ENCODE results near the gene TIGD2.
"Not testable (repeated sequence)": the region's sequence is repeated elsewhere in the genome, so short reads cannot be mapped to it uniquely, and the experiment has no call there.

TIGD2 gene

DNA sequence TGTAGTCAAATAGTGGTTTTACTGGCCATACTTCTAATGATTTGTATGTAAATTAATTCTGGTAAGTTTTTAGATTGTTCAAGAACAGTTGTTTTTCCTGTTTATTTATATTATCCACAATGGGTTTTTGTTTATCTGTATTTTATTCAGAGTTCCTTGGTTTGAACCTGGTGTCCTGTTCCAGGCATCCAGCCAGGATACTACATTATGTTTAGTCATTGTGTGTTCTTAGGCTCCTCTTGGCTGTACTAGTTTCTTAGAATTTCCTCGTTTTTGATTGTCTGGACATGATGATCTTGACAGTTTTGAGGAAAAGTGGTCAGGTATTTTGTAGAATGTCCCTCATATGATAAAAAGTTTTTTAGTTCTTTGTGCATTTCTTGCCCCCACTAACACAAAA lies 7.8 kb downstream of the TIGD2 start:
- no peak for DNase-seq (ENCODE audit: low read depth in 2 of 2, low spot score in 1 of 2)

DNA sequence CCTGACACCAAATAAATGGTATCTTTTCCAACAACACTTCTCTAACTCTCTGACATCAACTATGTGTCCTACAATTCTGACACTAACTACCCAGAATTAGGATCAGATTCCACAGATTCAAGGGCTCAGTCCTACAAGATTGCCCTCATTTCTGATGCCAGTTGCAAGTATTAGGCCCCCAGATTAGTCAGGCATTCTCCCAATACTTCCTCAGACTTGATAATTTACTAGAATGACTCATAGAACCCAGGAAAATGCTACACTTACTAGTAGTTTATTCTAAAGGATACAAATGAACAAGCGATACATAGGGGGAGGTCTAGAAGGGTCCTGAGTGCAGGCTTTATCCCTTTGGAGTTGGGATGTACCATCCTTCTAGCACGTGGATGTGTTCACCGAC lies 8.5 kb downstream of the TIGD2 start:
- no peak for DNase-seq (ENCODE audit: low read depth in 2 of 2, low spot score in 1 of 2)

DNA sequence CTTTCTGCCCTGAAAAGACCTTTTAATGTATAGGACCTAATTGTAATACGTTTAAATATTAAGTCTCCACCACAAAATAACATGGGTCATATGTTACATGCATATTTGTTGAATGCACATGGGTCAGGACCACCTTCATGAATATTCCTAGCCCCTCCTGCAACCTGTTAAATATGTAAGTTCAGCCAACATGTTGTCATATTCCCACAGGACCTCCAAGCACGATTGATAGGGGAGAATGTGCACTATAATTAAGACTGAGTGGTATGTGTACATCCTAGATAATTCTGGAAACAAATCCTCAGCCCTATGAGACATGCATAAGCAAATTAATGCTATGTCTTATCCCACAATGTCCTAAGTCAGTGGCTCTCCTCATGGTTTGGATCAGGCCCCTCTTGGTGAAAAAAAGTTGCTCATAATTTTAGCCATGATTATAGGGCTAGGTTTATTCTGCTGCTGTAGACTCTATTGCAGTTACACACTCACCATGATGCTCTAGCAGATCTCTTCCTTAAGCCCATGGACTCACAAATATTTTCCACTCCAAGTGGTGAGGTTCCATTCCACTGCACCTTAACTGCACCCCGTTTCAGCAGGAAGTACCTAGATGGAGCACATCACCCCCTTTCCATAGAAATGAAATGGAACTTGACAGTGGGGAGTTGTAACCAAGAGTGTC lies 10.2 kb downstream of the TIGD2 start:
- no peak for DNase-seq (ENCODE audit: low read depth in 2 of 2, low spot score in 1 of 2)

DNA sequence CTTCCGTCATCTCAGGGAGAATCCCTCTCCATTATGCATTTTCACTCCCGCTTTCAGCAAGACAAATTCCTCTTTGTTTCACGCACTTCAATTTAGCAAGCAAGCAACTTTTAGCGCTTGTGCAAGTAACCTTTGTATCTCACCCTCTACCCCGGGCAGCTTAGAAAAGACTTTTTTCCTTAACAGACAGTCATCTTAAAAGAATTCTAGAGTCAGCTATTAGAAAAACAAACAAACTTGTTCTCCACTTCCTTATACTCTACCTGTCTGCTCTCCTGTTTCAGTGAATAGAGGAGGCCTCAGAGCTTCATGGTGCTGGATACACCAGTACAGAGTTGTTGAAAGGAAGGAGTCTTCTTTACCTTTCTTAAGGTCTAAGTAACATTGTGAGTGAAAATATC lies 12.1 kb downstream of the TIGD2 start:
- DNase-seq (ENCODE audit: low read depth in 2 of 2, low spot score in 1 of 2): no peak

DNA sequence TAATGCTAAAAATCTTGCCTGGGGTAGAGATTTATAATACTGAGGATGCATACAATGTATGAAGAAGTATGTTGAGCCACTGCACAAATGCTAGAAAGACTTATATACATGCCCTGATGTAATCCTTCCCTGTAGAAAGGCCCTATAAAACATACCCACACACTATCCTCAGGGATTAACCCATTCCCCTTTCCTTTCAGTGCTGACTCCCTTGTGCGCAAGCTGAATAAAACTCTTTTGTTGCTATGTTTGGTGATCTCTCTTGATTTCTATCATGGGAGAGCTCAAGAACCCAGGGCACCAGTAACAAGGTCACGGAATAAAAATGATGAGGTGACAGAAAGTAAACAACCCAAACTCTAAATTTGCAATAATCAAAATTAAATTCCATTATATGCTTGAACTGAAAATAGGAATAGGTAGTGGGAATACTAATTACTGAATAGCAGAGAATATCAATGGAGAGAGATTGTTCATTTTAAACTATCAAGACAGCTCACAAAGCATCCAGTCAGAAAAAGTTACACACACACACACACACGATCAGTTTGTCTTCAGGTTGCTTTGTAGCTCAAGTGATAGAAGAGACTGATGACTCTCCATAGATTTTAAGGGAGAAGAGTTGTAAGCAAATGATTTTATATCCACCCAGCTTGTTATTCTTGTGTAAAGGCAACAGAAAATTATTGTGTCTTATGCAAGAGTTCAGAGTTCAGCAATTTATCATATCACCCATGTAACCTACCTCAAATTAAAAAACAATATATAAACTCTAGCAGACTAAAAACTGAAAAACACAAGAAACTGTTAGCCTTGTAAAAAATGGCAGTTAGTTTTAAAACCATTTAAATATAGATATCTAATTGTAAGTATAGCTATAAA lies 14.8 kb downstream of the TIGD2 start:
- DNase-seq (ENCODE audit: low read depth in 2 of 2, low spot score in 1 of 2): no peak

DNA sequence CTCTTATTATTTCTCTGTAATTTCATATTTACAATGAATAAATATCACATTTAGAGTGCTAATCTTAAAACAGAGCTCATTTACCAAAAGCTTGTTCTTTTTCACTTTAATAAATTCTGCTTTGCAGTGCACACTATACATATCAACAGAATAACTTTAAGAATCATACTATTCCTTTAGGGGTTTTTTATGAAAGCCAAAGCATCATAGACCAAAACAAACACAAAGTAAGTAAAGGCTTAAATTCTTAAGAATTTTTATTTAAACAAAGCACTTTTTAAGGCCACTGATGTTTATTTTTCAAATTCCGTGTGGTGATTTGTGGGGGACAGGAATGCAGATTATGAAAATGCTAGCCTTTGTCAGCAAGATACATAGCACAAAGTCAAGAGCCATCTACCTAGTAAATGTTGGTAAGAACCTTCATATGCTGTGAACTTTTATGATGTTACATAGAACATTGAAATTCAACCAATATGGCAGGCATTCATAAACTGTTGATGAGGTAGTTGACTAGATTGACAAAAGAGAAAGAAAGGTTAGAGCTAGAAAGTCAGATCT lies 17.8 kb downstream of the TIGD2 start:
- DNase-seq (ENCODE audit: low read depth in 2 of 2, low spot score in 1 of 2): no peak

DNA sequence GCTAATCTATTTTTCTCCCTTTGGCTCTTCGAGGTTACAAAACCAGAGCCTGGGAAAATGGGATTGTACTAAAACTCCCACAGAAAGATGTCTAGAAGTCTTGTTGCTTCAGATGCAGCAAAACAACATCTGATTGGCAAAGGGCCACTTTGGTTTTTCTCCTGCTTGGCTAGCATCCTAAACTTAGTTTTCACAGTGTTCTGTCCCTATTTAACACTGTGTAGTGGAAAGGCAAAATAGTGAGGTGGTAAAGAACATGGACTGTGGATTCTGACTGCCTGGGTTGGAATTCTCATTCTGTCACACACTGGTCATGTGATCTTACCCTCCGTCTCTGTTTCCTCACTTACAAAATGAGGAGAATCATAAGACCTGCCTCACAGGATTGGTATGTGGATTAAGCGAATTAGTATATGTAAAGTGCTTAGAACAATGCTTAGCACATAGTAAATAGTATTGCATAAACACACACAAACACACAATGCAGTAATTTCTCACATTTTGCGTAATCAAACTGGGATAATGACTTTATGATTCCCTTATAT lies 23.5 kb downstream of the TIGD2 start:
- no peak for DNase-seq (ENCODE audit: low read depth in 2 of 2, low spot score in 1 of 2)

DNA sequence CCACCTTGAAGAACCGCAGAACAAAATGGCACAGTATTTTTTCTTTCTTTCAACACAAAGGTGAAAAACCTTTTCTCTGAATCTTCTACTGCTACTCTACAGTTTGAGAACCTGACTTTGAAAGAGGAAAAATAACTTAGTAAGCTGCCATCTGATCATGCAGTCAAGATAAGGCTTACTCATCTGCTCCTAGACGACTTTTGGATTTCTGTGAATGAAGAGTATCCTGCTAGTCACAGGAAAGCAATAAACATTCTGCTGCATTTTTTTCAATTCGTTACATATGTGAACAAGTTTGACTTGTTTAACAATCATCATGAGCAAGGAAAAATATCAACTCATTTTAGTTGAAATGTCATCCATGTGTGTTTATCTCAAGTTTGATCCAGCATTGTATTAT lies 25.2 kb downstream of the TIGD2 start:
- DNase-seq (ENCODE audit: low read depth in 2 of 2, low spot score in 1 of 2): no peak

DNA sequence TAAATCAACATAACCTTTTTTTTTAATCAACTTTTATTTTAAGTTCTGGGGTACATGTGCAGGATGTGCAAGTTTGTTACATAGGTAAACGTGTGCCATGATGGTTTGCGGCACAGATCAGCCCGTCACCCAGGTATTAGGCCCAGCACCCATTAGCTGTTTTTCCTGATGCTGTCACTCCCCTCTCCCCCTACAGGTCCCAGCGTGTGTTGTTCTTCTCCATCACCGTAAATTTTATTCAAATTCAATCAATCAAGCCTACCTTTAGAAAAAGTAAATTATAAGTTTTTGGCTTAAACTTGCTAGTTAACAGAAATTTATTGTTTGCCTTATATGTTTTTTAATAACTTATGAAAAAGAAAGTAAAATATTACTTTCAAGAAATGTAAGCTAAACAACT lies 25.9 kb downstream of the TIGD2 start:
- DNase-seq (ENCODE audit: low read depth in 2 of 2, low spot score in 1 of 2): no peak

DNA sequence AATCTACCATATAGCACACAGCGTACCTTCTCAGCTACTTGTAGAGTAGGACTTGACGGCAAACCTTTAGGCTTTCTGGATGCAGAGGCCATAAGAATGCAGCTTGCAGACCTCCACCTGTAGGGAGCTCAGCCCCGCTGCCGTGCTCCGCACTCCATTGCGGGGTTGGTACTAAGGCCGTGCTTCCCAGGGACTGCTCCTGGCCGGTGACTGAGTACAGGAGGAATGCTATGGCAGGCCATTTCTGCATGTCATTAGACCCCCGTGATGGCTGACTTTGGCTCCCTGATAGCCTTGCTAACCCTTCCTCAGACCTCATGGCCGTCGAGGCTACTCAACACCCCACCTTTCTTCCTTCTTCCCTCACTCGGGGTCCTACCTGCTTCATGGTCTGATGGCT lies 26.4 kb downstream of the TIGD2 start:
- no peak for DNase-seq (ENCODE audit: low read depth in 2 of 2, low spot score in 1 of 2)

DNA sequence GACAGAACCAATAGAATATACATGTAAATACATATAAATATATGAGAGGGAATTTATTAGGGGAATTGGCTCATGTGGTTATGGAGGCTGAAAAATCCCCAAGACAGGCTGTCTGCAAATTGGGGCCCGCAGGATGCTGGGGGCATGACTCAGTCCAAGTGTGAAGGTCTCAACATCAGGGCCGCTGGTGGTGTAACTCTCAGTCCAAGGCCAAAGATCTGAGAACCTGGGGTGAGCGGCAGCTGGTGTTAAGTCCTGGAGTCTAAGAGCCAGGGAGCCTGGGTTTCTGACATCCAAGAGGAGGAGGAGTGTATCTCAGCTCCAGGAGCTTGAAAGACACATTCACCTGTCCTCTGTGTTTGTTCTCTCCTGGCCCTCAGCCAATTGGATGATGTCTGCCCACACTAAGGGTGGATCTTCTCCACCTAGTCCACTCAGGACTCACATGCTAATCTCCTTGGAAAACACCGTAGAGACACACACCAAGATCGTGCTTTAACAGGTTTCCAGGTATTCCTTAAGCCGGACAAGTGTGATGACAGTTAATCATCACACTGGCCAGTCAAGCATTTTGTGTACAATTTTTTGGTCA lies 28.9 kb downstream of the TIGD2 start:
- DNase-seq (ENCODE audit: low read depth in 2 of 2, low spot score in 1 of 2): no peak

DNA sequence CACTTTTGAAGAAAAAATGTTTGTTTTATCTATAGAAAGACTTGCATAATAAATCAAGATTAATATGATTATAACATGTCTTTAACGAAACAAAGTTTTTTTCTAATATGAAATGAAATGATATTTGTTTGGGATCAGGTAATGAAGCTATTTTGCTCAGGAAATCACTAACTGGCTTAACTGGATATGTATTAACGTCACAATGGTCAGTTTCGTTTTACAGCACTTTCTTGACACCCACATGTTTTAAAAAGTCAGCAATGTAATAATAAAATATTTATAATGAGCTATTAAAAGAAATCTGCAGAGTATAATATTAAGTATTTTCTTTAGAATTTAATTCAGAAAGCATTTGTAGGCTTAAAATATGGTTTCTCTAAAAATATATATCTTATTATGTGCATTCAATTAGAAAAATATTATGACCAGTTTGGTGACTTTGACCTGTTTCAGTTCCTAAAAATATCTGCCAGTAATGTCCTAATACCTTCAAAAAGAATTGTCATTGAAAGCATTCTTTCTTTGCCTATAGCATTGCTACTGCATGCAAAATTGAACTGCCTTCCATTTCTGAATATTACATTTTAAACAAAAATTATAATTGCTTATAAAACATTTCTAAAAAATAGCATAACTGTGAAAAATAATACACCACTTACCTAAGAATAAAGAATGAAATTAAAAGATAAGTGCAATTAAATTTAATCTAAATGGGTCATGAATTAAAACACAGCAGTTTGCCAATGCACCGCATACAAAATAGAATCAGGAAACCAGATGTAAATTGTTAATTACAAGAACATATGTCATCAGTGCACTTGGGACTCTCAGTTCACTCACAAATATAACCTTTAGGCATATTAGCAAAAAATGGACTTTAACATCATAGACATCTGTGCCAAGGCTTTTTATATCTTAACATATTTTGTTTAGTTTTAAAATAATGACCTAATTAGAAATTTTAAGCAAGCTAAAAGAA lies 31.6 kb downstream of the TIGD2 start:
- no peak for DNase-seq (ENCODE audit: low read depth in 2 of 2, low spot score in 1 of 2)

DNA sequence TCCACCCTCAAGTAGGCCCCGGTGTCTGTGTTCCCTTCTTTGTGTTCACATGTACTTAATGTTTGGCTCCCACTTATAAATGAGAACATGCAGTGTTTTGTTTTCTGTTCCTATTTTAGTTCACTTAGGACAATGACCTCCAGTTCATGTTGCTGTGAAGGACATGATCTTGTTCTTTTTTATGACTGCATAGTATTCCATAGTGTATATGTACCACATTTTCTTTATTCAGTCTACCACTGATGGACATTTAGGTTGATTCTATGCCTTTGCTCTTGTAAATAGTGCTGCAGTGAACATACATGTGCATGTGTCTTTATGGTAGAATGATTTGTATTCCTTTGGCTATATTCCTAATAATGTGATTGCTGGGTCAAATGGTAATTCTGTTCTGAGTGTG lies 33.3 kb downstream of the TIGD2 start:
- DNase-seq (ENCODE audit: low read depth in 2 of 2, low spot score in 1 of 2): not testable (repeated sequence)

DNA sequence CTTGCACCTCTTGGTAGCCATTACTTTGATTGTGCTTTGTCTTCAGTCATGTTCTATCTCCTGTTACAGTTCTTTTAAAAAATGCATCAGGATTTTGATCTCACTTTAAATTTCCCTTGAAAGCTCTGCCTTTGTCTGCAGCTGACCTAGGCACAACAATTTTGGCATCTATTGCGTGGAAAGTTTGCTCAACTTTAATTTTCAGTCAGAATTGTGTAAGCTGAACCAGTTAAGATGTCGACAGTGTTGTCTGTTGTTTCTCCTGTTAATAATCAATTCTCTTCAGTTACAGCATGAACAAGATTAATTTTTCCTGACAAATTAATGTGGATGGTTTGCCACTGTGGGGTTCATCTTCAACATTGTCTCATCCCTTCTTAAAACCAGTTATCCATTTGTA lies 34.9 kb downstream of the TIGD2 start:
- no peak for DNase-seq (ENCODE audit: low read depth in 2 of 2, low spot score in 1 of 2)

DNA sequence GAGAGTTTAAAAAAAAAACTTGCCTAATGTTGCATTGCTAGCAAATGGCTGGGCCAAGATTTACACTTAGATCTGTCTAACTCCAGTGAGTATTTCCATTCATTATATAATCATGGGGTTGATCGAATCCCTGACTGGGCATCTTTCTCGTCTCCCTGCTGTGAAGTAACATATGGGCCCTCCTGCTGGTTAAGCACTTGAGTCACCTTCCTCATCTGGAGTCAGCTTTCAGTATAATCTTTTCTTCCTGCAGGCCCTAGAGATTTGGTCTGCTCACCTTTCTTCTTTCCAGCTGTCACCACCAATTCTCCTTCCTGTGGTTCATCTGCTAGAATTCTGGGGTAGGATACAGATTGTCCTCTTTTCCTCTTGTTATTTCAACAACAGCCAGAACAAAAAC lies 41.6 kb downstream of the TIGD2 start:
- DNase-seq (ENCODE audit: low read depth in 2 of 2, low spot score in 1 of 2): no peak

DNA sequence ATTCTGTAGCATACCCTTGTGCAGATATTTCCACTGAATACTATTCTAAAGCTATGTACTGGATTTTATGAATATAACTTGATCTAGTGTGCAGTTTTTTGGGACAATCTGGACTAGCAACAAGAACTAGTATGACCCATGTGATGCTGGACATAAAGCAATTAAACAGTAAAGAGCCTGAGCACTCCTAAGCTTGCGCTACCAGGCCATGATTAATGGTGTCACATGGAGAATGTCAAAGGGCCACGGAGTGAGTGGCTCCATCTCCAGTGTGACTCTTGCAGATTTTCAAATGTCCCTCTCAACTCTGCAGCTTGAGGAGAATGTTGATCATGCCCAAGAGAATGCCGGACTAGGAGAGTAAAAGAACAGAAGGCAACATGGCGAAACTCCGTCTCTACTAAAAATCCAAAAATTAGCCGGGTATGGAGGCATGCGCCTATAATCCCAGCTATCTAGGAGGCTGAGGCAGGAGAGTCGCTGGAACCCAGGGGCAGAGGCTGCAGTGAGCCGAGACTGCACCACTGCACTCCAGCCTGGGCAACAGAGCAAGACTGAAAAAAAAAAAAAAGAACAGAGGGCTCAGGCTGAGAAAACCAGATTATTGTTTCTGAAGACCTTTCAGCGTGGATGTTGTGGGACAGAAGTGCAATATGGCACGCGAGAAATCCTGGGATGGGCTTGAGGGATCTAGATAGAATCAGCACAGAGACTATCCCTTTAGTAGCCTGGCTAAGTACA lies 45.0 kb downstream of the TIGD2 start:
- no peak for DNase-seq (ENCODE audit: low read depth in 2 of 2, low spot score in 1 of 2)

DNA sequence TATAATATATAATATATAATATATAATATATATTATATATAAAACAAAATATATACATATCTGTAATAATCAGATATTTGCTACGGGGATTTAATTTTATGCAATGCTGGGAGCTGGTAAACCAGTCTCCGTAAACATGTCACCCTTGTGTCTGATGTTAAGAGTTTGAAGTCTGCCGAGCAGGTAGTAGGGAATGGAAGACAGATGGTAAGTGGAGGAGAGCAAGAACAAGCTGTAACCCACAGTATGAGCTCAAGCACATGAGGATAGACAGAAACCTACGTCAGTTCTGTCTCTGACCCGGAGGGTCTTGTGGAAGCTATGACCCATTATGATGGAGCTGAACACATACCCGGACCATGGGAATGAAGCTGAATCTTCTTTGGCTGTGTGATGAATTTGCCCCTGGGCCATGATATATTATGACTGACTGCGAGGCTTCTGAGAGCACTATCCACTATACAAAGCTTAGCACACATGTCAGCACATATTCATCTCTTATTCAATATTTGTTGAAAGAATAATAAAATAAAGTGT lies 46.2 kb downstream of the TIGD2 start:
- no peak for DNase-seq (ENCODE audit: low read depth in 2 of 2, low spot score in 1 of 2)

DNA sequence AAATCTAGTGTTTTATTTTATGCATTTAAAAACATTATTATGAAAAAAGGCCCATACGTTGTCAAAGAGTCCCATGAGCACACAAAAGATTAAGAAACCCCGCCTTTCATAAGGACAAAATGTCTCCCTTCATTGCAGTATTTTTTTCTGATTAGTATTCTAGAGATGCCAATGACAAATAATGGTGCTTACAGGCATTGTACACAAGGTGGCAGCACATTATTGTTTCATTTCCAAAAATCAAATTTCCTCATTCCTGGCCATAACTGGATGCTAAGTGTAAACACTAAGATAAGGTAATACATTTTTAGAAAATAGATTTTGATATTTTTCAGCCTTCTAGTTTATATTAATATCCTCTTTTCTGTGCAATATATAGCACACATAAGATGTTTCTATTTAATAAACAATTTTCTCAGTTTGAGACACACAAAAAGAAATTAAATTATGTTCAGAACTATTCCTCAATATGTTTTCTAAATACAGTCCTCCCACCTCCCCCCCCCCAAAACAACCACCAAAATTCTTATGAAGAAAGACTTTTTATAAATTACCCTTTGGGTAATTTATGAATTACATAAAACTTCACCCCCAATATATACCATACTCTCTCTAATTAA lies 47.7 kb downstream of the TIGD2 start:
- DNase-seq (ENCODE audit: low read depth in 2 of 2, low spot score in 1 of 2): no peak

DNA sequence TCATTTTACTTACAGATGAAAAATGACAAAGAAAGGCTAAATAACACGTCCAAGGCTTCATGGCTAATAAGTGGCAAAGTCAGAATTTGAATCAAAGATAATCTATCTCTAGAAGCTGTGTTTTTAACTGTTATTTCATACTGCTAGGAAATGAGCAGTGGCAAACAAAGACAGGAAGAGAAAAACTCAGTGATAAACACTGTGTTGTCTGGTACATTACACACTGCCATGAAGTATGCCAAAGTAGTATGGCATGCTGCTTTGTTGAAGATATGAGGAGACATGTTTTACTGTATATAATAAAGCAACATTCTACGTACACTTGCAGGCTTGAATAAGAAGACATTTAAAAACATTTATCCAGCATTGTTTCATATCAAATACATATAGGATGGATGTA lies 49.5 kb downstream of the TIGD2 start:
- no peak for DNase-seq (ENCODE audit: low read depth in 2 of 2, low spot score in 1 of 2)

Measured in stimulated activated CD8-positive, alpha-beta memory T cell treated with anti-CD3 and anti-CD28 coated beads, Interleukin-4, amount 100 ng/mL, for 1 hour (primary cell).